Activated CD4-positive, alpha-beta T cell treated with anti-CD3 and anti-CD28 coated beads, Interleukin-10, Interleukin-2, amounts not matched to agents 100 ng/mL and 50 ng/mL, durations not matched to agents 16 hours and 8 hours (primary cell): ENCODE data around the gene EIF3A.
"Not testable (repeated sequence)": the region's sequence is repeated elsewhere in the genome, so short reads cannot be mapped to it uniquely, and the experiment has no call there.

Experiments used
- DNase-seq: peaks from one replicate; pipeline ENCODE4 v3.0.0-alpha.2; 2020

The EIF3A gene

GRCh38 chr10:119080521-119081259 is at the start of gene EIF3A:
Gene EIF3A (minus strand): TSS chr10:119080817. CDS start chr10:119080676, 141 bp downstream.
- DNase-seq = peak; percentile 96

GRCh38 chr10:119129721-119130120 is 49.1 kb upstream of the EIF3A start:
- no peak for DNase-seq

GRCh38 chr10:119125942-119126341 is 45.3 kb upstream of the EIF3A start:
- no peak for DNase-seq

- DNase-seq = no peak
These were observed 40.3 kb upstream of the EIF3A start for GRCh38 chr10:119120875-119121274.

- DNase-seq = peak; percentile 44
These were observed 39.8 kb upstream of the EIF3A start for GRCh38 chr10:119120413-119120867.

GRCh38 chr10:119119400-119119799 is 38.8 kb upstream of the EIF3A start:
- DNase-seq = no peak

- DNase-seq = no peak
These were observed 37.6 kb upstream of the EIF3A start for GRCh38 chr10:119118231-119118630.

GRCh38 chr10:119116326-119116951 is 35.8 kb upstream of the EIF3A start:
- DNase-seq = no peak

GRCh38 chr10:119115926-119116325 is 35.3 kb upstream of the EIF3A start:
- DNase-seq = no peak

- no peak for DNase-seq
These were observed 33.4 kb upstream of the EIF3A start for GRCh38 chr10:119113751-119114732.

- no peak for DNase-seq
These were observed 31.4 kb upstream of the EIF3A start for GRCh38 chr10:119112056-119112455.

- DNase-seq = not testable (repeated sequence)
These were observed 27.2 kb upstream of the EIF3A start for GRCh38 chr10:119107771-119108170.

GRCh38 chr10:119107106-119107505 is 26.5 kb upstream of the EIF3A start:
- not testable (repeated sequence) for DNase-seq

- DNase-seq = not testable (repeated sequence)
These were observed 25.3 kb upstream of the EIF3A start for GRCh38 chr10:119105899-119106298.

- DNase-seq = no peak
These were observed 24.5 kb upstream of the EIF3A start for GRCh38 chr10:119105155-119105554.

GRCh38 chr10:119104654-119105015 is 24.0 kb upstream of the EIF3A start:
- no peak for DNase-seq

- DNase-seq = peak; percentile 85
These were observed 23.5 kb upstream of the EIF3A start, which contains the start of gene DENND10 for GRCh38 chr10:119103903-119104653. Gene DENND10 (plus strand): TSS chr10:119104113. CDS start chr10:119104143, 30 bp downstream.

GRCh38 chr10:119103241-119103902 is 22.8 kb upstream of the EIF3A start:
- no peak for DNase-seq

GRCh38 chr10:119101366-119102098 is 20.9 kb upstream of the EIF3A start:
- no peak for DNase-seq

- DNase-seq = no peak
These were observed 20.0 kb upstream of the EIF3A start for GRCh38 chr10:119100434-119101238.
